CD4-positive, alpha-beta T cell treated with Interleukin-2 at 100 ng/mL for 4 hours (primary cell): Measurements from ENCODE around the gene CFAP46.
"Not testable (repeated sequence)": the region's sequence is repeated elsewhere in the genome, so short reads cannot be mapped to it uniquely, and the experiment has no call there.

Experiments used
- DNase-seq: peaks from one replicate; pipeline ENCODE4 v3.0.0-alpha.2; 2020; ENCODE audit warnings: low spot score

CFAP46 gene

GRCh38 chr10:132912713-132913558, 29.4 kb downstream of the CFAP46 start:
- no peak for DNase-seq

GRCh38 chr10:132912225-132912712, 30.1 kb downstream of the CFAP46 start:
- no peak for DNase-seq

- no peak for DNase-seq
These were observed 30.6 kb downstream of the CFAP46 start for GRCh38 chr10:132911786-132912097.

GRCh38 chr10:132910901-132911785, 31.2 kb downstream of the CFAP46 start:
- DNase-seq, result no peak

- DNase-seq, result no peak
These were observed 32.0 kb downstream of the CFAP46 start for GRCh38 chr10:132910186-132910880.

- DNase-seq, result no peak
These were observed 32.8 kb downstream of the CFAP46 start for GRCh38 chr10:132909491-132910071.

GRCh38 chr10:132908621-132909295, 33.6 kb downstream of the CFAP46 start:
- DNase-seq, result no peak

- no peak for DNase-seq
These were observed 34.3 kb downstream of the CFAP46 start for GRCh38 chr10:132907821-132908620.

GRCh38 chr10:132906836-132907235, 35.5 kb downstream of the CFAP46 start:
- DNase-seq, result no peak

GRCh38 chr10:132906106-132906505, 36.3 kb downstream of the CFAP46 start:
- no peak for DNase-seq

- DNase-seq, result no peak
These were observed 36.7 kb downstream of the CFAP46 start for GRCh38 chr10:132905661-132906060.

GRCh38 chr10:132904814-132905649, 37.3 kb downstream of the CFAP46 start:
- no peak for DNase-seq

- DNase-seq, result peak; percentile 5
These were observed 38.1 kb downstream of the CFAP46 start for GRCh38 chr10:132904181-132904813.

- not testable (repeated sequence) for DNase-seq
These were observed 39.5 kb downstream of the CFAP46 start for GRCh38 chr10:132902656-132903575.

- no peak for DNase-seq
These were observed 41.0 kb downstream of the CFAP46 start for GRCh38 chr10:132901351-132901750.

- no peak for DNase-seq
These were observed 42.1 kb downstream of the CFAP46 start for GRCh38 chr10:132900211-132900756.

- no peak for DNase-seq
These were observed 42.7 kb downstream of the CFAP46 start for GRCh38 chr10:132899751-132900065.
